GM12878 (cell line): ENCODE measurements around the gene GOLGA7B. TPM values are rescaled to one million over a fixed set of nuclear protein-coding genes. Genes with fewer than 3 reads are reported as not detected.

Experiments
- ATAC-seq: fragments of 200-7000 bp; cut with Tn5 transposase; 3 replicates; pipeline ENCODE4 v1.9.1; 2020; ENCODE audit warnings: mild to moderate bottlenecking, moderate library complexity
- BruUV-seq: library from RNA; stranded (reverse); fragments of 400-500 nt; replicated peaks from 2 replicates; lab custom pipeline; 2021; lab: Mats Ljungman, UMichigan
- CTCF ChIA-PET: fragments of 300-600 bp; sonication (Branson Sonifier 250); formaldehyde crosslinking; extraction: SDS; loops from one replicate; lab custom pipeline; 2021; ENCODE audit warnings: inconsistent platforms; lab: Yijun Ruan, JAX
- POLR2A ChIA-PET: fragments of 350-600 bp; formaldehyde crosslinking; extraction: SDS; loops from one replicate; lab custom pipeline; 2021; ENCODE audit warnings: inconsistent platforms; lab: Charles Lee
- RAD21 ChIA-PET: fragments of 300-600 bp; sonication (Branson Sonifier 250); formaldehyde crosslinking; loops from one replicate; lab custom pipeline; 2023; ENCODE audit warnings: antibody characterized with exemption; ENCODE audit not compliant: unreplicated experiment; lab: Charles Lee
- SMC1A ChIA-PET: fragments of 300-600 bp; sonication (Branson Sonifier 250); formaldehyde crosslinking; loops from one replicate; lab custom pipeline; 2023; ENCODE audit not compliant: unreplicated experiment, uncharacterized antibody; lab: Charles Lee
- DNase-seq: peaks from one replicate; pipeline ENCODE4 v3.0.0-alpha.2; 2011; ENCODE audit warnings: low read depth, low spot score
- FAIRE-seq: peaks from 3 replicates; lab custom pipeline; 2011; peaks lifted over from hg19 to GRCh38; lab: Jason Lieb, UNC
- H2AFZ ChIP-seq: 2 replicates; pipeline ENCODE4 v1.6.0; 2011; ENCODE audit warnings: low read depth, low read length, control low read depth; ENCODE audit not compliant: control insufficient read depth
- H3K27ac ChIP-seq: 2 replicates; pipeline ENCODE4 v1.5.1; 2011; ENCODE audit warnings: control low read depth; ENCODE audit not compliant: control insufficient read depth, insufficient read depth
- H3K27me3 ChIP-seq, 2 experiments: replicated peaks in 1 of 2; 2 replicates each; pipeline versions ENCODE4 v1.6.0 to v1.6.1; 2011; ENCODE audit warnings: low read length in 1 of 2; ENCODE audit not compliant: control insufficient read depth in 2 of 2, insufficient read depth in 2 of 2
- H3K36me3 ChIP-seq, 2 experiments: 2 replicates each; pipeline ENCODE4 v1.5.1; 2011; ENCODE audit warnings: low read length in 1 of 2; ENCODE audit not compliant: control insufficient read depth in 2 of 2, insufficient read depth in 2 of 2
- H3K4me1 ChIP-seq: 2 replicates; pipeline ENCODE4 v1.6.1; 2011; ENCODE audit warnings: mild to moderate bottlenecking, low read length, moderate library complexity, mixed read lengths; ENCODE audit not compliant: control insufficient read depth, insufficient read depth
- H3K4me2 ChIP-seq: 2 replicates; pipeline ENCODE4 v1.6.0; 2011; ENCODE audit warnings: control low read depth; ENCODE audit not compliant: control insufficient read depth, insufficient read depth
- H3K4me3 ChIP-seq: fragments of 200-600 bp; sonication (generic); 2 replicates; pipeline ENCODE4 v1.5.1; 2016
- H3K79me2 ChIP-seq: 2 replicates; pipeline ENCODE4 v1.6.0; 2011; ENCODE audit warnings: low read length; ENCODE audit not compliant: control insufficient read depth, insufficient read depth
- H3K9ac ChIP-seq: 2 replicates; pipeline ENCODE4 v1.8.0; 2011; ENCODE audit warnings: low read length, control low read depth, mixed read lengths; ENCODE audit not compliant: control insufficient read depth, insufficient read depth
- H3K9me3 ChIP-seq: replicated peaks from 3 replicates; pipeline ENCODE4 v1.5.1; 2011; ENCODE audit warnings: mild to moderate bottlenecking, low read length; ENCODE audit not compliant: control insufficient read depth, insufficient read depth
- H4K20me1 ChIP-seq: 2 replicates; pipeline ENCODE4 v1.6.0; 2011; ENCODE audit not compliant: control insufficient read depth, insufficient read depth
- ASH2L ChIP-seq: fragments of 300-600, 200-600 bp; sonication (generic); IDR thresholded peaks from 2 replicates; pipeline ENCODE4 v1.6.1; 2017; ENCODE audit warnings: low read depth, mild to moderate bottlenecking, borderline replicate concordance
- BHLHE40 ChIP-seq, 2 experiments: fragments of 450-650 bp in 1 of 2; IDR thresholded peaks; 2 replicates each; pipeline ENCODE4 v1.6.1; 2011 to 2017; ENCODE audit warnings: low read depth in 2 of 2, borderline replicate concordance in 1 of 2, improper control_type of control experiment in 1 of 2, low read length in 1 of 2, mild to moderate bottlenecking in 1 of 2
- ESRRA ChIP-seq: IDR thresholded peaks from 2 replicates; pipeline ENCODE4 v1.6.1; 2012; ENCODE audit warnings: mild to moderate bottlenecking, low read length, improper control_type of control experiment
- FOS ChIP-seq: IDR thresholded peaks from 3 replicates; pipeline ENCODE4 v1.6.1; 2011; ENCODE audit warnings: borderline replicate concordance; ENCODE audit not compliant: insufficient read length; ENCODE audit errors: extremely low read depth
- GABPA ChIP-seq: IDR thresholded peaks from 2 replicates; pipeline ENCODE4 v1.6.1; 2014; ENCODE audit warnings: antibody characterized with exemption, low read depth, mild to moderate bottlenecking, inconsistent platforms
- LARP7 ChIP-seq: fragments of 450-650 bp; IDR thresholded peaks from 2 replicates; pipeline ENCODE4 v1.6.1; 2017; ENCODE audit warnings: mild to moderate bottlenecking
- SP1 ChIP-seq: IDR thresholded peaks from one replicate; pipeline ENCODE4 v1.6.1; 2011; ENCODE audit warnings: low read depth, low read length
- TCF7 ChIP-seq: IDR thresholded peaks from 2 replicates; pipeline ENCODE4 v1.6.1; 2014; ENCODE audit warnings: antibody characterized with exemption, borderline replicate concordance
- YY1 ChIP-seq: IDR thresholded peaks from 2 replicates; pipeline ENCODE4 v1.6.1; 2011; ENCODE audit warnings: low read depth, mild to moderate bottlenecking, low read length
- WGBS: methylation state at CpG from one replicate; pipeline ENCODE4 v1.1.6; 2016; ENCODE audit warnings: low lambda C conversion rate; ENCODE audit not compliant: insufficient replicate concordance, insufficient coverage; ENCODE audit errors: missing lambda C conversion rate; 5-methylcytosine and 5-hydroxymethylcytosine counted together
- in situ Hi-C: fragments of 300-500 bp; cut with MboI; formaldehyde crosslinking; loops from 9 replicates; pipeline ENCODE4 v1.14.3; 2018; ENCODE audit warnings: mixed read lengths
- intact Hi-C: fragments of 100-400 bp; cut with micrococcal nuclease; formaldehyde crosslinking; loops from one replicate; pipeline ENCODE4 v1.14.2; 2022; ENCODE audit not compliant: unreplicated experiment
- polyA plus RNA-seq, 11 experiments: library from polyadenylated mRNA; depleted of rRNA in 4 of 11; unstranded in 6 of 11; stranded (reverse) in 5 of 11; fragments of >200 nt; fragmentation: Nextera tagmentation in 4 of 11; fragmentation: Illumina TruSeq in 1 of 11; extraction: Ambion mirVana in 4 of 11; extraction: Trizol in 1 of 11; gene quantifications; 1 replicate in 1 of 11; 2 replicates in 10 of 11; pipeline versions ENCODE4 v1.2.1 to v1.2.3, GENCODE V29; 2011 to 2016; ENCODE audit warnings: inconsistent platforms in 2 of 11, missing spikeins in 2 of 11, low read depth in 1 of 11
- total RNA-seq, 4 experiments: library from RNA; depleted of rRNA in 3 of 4; stranded (reverse); fragments of >200 nt in 3 of 4; fragmentation: Illumina TruSeq in 1 of 4; extraction: Trizol in 1 of 4; gene quantifications; 2 replicates each; pipeline versions ENCODE4 v1.2.1 to v1.2.3, GENCODE V29; 2013 to 2021
- TF ChIP-seq, protein P1 (sequence below): fragments of 450-650 bp; IDR thresholded peaks from 2 replicates; pipeline ENCODE4 v1.6.1; 2017; ENCODE audit warnings: antibody characterized with exemption, mild to moderate bottlenecking, moderate library complexity
- TF ChIP-seq, protein P2 (sequence below): IDR thresholded peaks from 2 replicates; pipeline ENCODE4 v1.6.1; 2011; ENCODE audit warnings: borderline replicate concordance, low read depth, mild to moderate bottlenecking, moderate library complexity, mixed read lengths, low read length; ENCODE audit not compliant: insufficient read depth; ENCODE audit errors: extremely low read length

GOLGA7B gene
- total and polyA plus RNA-seq, 10 of the 15 experiments (the other 5 are each of a cell fraction or from before 2014, with no cell fraction given), result 0.01 to 0.02 (median 0.01) TPM; not detected in 7

DNA sequence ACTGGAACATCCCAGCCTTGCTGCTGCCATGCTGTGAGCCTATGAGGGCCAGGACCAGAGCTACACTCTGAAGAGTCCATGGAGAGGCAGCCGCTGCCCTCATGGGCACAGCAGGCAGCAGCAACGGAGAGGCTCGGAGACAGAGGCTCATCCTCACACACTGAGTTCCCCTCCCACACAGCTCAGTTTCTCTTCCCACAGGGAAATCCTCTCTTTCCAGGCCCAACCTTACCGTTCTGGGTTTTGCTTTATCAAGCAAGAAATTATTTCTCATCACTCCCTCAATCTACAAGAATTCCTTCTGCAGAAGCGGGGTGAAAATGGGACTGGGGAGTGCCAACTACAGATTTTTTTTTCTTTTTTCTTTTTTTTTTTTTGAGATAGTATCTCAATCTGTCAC, 36.6 kb downstream of the GOLGA7B start:
- Histone ChIP-seq H3K9me3 (no peaks in the 10 kb centered on the region), H3K9ac (no peak overlapping the region), H3K79me2 (no peaks in the 10 kb centered on the region), H2AFZ (no peak overlapping the region), H3K4me2 (no peak overlapping the region), H3K36me3 (no peaks in the 10 kb centered on the region), H3K27me3 (no peaks in the 10 kb centered on the region; a peak in 1 of 4 replicates), H3K4me1 (no peaks in the 10 kb centered on the region), H4K20me1 (no peaks in the 10 kb centered on the region), H3K4me3 (no peak overlapping the region), H3K27ac (no peak overlapping the region)
- no peak for TF ChIP-seq FOS
- TF ChIP-seq ESRRA, result no peak
- TF ChIP-seq TCF7, result no peak
- no peak for TF ChIP-seq YY1
- no peak for TF ChIP-seq SP1
- TF ChIP-seq LARP7, result no peak
- TF ChIP-seq BHLHE40 (IDR thresholded peaks at IDR 0.05; ENCODE audit: borderline replicate concordance in 1 of 2, low read depth in 2 of 2, low read length in 1 of 2), result no peak
- TF ChIP-seq ASH2L, result no peak
- TF ChIP-seq, protein P1, sequence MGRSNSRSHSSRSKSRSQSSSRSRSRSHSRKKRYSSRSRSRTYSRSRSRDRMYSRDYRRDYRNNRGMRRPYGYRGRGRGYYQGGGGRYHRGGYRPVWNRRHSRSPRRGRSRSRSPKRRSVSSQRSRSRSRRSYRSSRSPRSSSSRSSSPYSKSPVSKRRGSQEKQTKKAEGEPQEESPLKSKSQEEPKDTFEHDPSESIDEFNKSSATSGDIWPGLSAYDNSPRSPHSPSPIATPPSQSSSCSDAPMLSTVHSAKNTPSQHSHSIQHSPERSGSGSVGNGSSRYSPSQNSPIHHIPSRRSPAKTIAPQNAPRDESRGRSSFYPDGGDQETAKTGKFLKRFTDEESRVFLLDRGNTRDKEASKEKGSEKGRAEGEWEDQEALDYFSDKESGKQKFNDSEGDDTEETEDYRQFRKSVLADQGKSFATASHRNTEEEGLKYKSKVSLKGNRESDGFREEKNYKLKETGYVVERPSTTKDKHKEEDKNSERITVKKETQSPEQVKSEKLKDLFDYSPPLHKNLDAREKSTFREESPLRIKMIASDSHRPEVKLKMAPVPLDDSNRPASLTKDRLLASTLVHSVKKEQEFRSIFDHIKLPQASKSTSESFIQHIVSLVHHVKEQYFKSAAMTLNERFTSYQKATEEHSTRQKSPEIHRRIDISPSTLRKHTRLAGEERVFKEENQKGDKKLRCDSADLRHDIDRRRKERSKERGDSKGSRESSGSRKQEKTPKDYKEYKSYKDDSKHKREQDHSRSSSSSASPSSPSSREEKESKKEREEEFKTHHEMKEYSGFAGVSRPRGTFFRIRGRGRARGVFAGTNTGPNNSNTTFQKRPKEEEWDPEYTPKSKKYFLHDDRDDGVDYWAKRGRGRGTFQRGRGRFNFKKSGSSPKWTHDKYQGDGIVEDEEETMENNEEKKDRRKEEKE, result no peak
- TF ChIP-seq, protein P2, sequence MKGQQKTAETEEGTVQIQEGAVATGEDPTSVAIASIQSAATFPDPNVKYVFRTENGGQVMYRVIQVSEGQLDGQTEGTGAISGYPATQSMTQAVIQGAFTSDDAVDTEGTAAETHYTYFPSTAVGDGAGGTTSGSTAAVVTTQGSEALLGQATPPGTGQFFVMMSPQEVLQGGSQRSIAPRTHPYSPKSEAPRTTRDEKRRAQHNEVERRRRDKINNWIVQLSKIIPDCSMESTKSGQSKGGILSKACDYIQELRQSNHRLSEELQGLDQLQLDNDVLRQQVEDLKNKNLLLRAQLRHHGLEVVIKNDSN, result no peak
- TF ChIP-seq GABPA, result no peak
- SMC1A ChIA-PET, result no interaction called here
- 62% methylated on average over 5 of the region's 5 CpGs for WGBS
- in situ Hi-C loops (no loop called here), intact Hi-C loops (no loop called here)
- POLR2A ChIA-PET, result no interaction called here
- RAD21 ChIA-PET, result no interaction called here
- CTCF ChIA-PET, result interaction anchor here (0.6 kb wide), 1 partner anchor 193 kb away, joined by 4 read pairs; no protein-coding TSS in a partner anchor
- no peak for DNase-seq
- no TSS peak for BruUV-seq
- no peak for ATAC-seq
- FAIRE-seq, result no peak
